HG03342 (cell line): ENCODE results near the gene PCDHGA4.
"Not testable (repeated sequence)": the region's sequence is repeated elsewhere in the genome, so short reads cannot be mapped to it uniquely, and the experiment has no call there.

ENCODE experiments used
- ATAC-seq: cut with Tn5 transposase; IDR thresholded peaks from one replicate; pipeline ENCODE4 v1.9.1; 2021; ENCODE audit warnings: mild to moderate bottlenecking, moderate library complexity; ENCODE audit not compliant: unreplicated experiment

PCDHGA4 gene

GRCh38 chr5:141354900-141355469 lies at the start of gene PCDHGA4:
TSS of gene PCDHGA4 (plus strand) at chr5:141355021. CDS start at chr5:141355108, 87 bp downstream.
- no peak for ATAC-seq

GRCh38 chr5:141306630-141307029 lies 48.2 kb upstream of the PCDHGA4 start:
- ATAC-seq = no peak

GRCh38 chr5:141313711-141314110 lies 41.1 kb upstream of the PCDHGA4 start:
- no peak for ATAC-seq

- not testable (repeated sequence) for ATAC-seq
Observed at GRCh38 chr5:141316963-141317362, 37.9 kb upstream of the PCDHGA4 start.

GRCh38 chr5:141319202-141319601 lies 35.6 kb upstream of the PCDHGA4 start:
- ATAC-seq = no peak

GRCh38 chr5:141319699-141320098 lies 35.1 kb upstream of the PCDHGA4 start:
- ATAC-seq = no peak

- ATAC-seq = peak; percentile 92
Observed at GRCh38 chr5:141320225-141321169, 34.3 kb upstream of the PCDHGA4 start, which contains the start of gene TAF7. TSS of gene TAF7 (minus strand) at chr5:141320784. CDS start at chr5:141320044, 740 bp downstream.

- ATAC-seq = no peak
Observed at GRCh38 chr5:141322261-141322660, 32.6 kb upstream of the PCDHGA4 start.

- ATAC-seq = peak; percentile 83
Observed at GRCh38 chr5:141326088-141326854, 28.6 kb upstream of the PCDHGA4 start.

- no peak for ATAC-seq
Observed at GRCh38 chr5:141328231-141328630, 26.6 kb upstream of the PCDHGA4 start.

GRCh38 chr5:141330299-141331080 lies 24.3 kb upstream of the PCDHGA4 start, which contains the start of gene PCDHGA1:
TSS of gene PCDHGA1 (plus strand) at chr5:141330514.
- ATAC-seq = no peak

GRCh38 chr5:141332571-141332970 lies 22.2 kb upstream of the PCDHGA4 start:
- ATAC-seq = not testable (repeated sequence)

- no peak for ATAC-seq
Observed at GRCh38 chr5:141338538-141339306, 16.1 kb upstream of the PCDHGA4 start, which contains the start of gene PCDHGA2. TSS of gene PCDHGA2 (plus strand) at chr5:141338760.

GRCh38 chr5:141340781-141341354 lies 14.0 kb upstream of the PCDHGA4 start:
- ATAC-seq = not testable (repeated sequence)

GRCh38 chr5:141342773-141343172 lies 12.0 kb upstream of the PCDHGA4 start:
- no peak for ATAC-seq

- no peak for ATAC-seq
Observed at GRCh38 chr5:141343242-141343952, 11.4 kb upstream of the PCDHGA4 start, which contains the start of gene PCDHGA3. TSS of gene PCDHGA3 (plus strand) at chr5:141343829. CDS start at chr5:141344034, 205 bp downstream.

- ATAC-seq = no peak
Observed at GRCh38 chr5:141343953-141344463, 10.8 kb upstream of the PCDHGA4 start.

- no peak for ATAC-seq
Observed at GRCh38 chr5:141345327-141345726, 9.5 kb upstream of the PCDHGA4 start.
